ENCODE data around the gene CD34. TPM values are rescaled to one million over a fixed set of nuclear protein-coding genes. Genes with fewer than 3 reads are reported as not detected.

CD34 gene
- total RNA-seq, 1 experiment from 2014 or later, result 0.35 TPM

DNA sequence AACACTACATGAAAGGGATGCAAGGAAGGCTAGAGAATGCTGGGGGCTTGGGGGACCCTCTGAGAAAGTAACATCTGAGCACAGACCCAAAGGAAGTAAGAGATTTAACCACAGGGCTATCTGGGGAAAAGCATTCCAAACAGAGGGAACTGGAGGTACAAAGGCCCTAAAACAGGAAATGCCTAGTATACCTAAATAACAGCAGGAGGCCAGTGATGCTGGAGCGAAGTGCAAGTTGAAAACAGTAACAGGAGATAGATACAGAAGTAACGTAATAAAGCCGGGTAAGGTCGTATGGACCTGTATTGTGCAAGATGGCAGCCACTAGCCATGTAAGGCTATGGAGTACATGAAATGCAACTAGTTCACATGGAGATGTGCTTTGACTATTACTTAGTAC is 52.1 kb downstream of the CD34 start:
- Mint-ChIP-seq H3K36me3 (ENCODE audit: insufficient read depth in 1 of 3, low read depth in 3 of 3) (no peaks in the 10 kb centered on the region; a peak in 1 of 7 replicates), H3K4me3 (no peak overlapping the region), H3K27ac (no peak overlapping the region), H3K4me1 (no peaks in the 10 kb centered on the region), H3K9me3 (no peaks in the 10 kb centered on the region), H3K27me3 (ENCODE audit: low read depth) (no peaks in the 10 kb centered on the region)
- Histone ChIP-seq H2BK120ac (ENCODE audit: low read depth, low read length, poor library complexity, severe bottlenecking) (no peak overlapping the region), H3K4ac (ENCODE audit: low read depth, low read length) (no peak overlapping the region), H4K8ac (replicated peaks; ENCODE audit: insufficient read length, low read depth, low read length) (no peak overlapping the region), H3K23me2 (ENCODE audit: insufficient read length, low read depth, low read length, poor library complexity, severe bottlenecking) (no peaks in the 10 kb centered on the region), H3K4me1 (ENCODE audit: insufficient read depth, low read length) (peaks cover 5% of the 10 kb centered on the region; the same call in 1 of the 2 replicates), H4K91ac (ENCODE audit: insufficient read length, low read depth, low read length) (no peak overlapping the region), H3K9ac (ENCODE audit: extremely low read depth, insufficient read length, low read length) (no peak overlapping the region), H2BK12ac (ENCODE audit: insufficient read length, low read depth, low read length) (no peak overlapping the region), H2AFZ (ENCODE audit: low read length) (no peak overlapping the region), H2BK20ac (ENCODE audit: low read depth, low read length, poor library complexity, severe bottlenecking) (no peak overlapping the region), H3K23ac (ENCODE audit: insufficient read length, low read depth, low read length) (no peak overlapping the region), H2BK5ac (ENCODE audit: insufficient read length, low read length) (no peak overlapping the region), H3K27ac (ENCODE audit: insufficient read length, low read depth, low read length) (no peak overlapping the region), H4K5ac (ENCODE audit: insufficient read length, low read depth, low read length) (no peak overlapping the region), H3K56ac (ENCODE audit: insufficient read length, low read depth, low read length) (no peak overlapping the region), H3T11ph (ENCODE audit: low read length) (no peak overlapping the region), H3K79me2 (ENCODE audit: insufficient read depth, low read length) (no peaks in the 10 kb centered on the region), H3K18ac (ENCODE audit: insufficient read length, low read depth, low read length) (no peak overlapping the region), H4K20me1 (ENCODE audit: control insufficient read depth, insufficient read depth, insufficient read length) (no peaks in the 10 kb centered on the region), H3K79me1 (ENCODE audit: insufficient read depth, low read depth, low read length, poor library complexity, severe bottlenecking) (no peaks in the 10 kb centered on the region), H3K14ac (ENCODE audit: insufficient read depth, low read length) (no peak overlapping the region), H2AK5ac (ENCODE audit: insufficient read length, low read length) (no peak overlapping the region), H3K9me3 (ENCODE audit: control insufficient read depth, low read depth, low read length) (no peaks in the 10 kb centered on the region), H3K27me3 (ENCODE audit: insufficient read depth, low read length) (no peaks in the 10 kb centered on the region), H2BK15ac (ENCODE audit: low read depth, low read length) (no peak overlapping the region), H3K4me2 (ENCODE audit: insufficient read depth, insufficient read length, low read length) (no peak overlapping the region)
- WGBS (ENCODE audit: extremely low coverage, insufficient read length, low lambda C conversion rate), result no CpG with 5 or more reads among the region's 4 CpGs
- no peak for DNase-seq
- no peak for TF ChIP-seq CTCF (conservative IDR thresholded peaks at IDR 0.05)

All from H9 (cell line).